Transverse colon (tissue), 4 donors: ENCODE measurements around the gene ARRB1. TPM values are rescaled to one million over a fixed set of nuclear protein-coding genes. Genes with fewer than 3 reads are reported as not detected.

Experiments used
- DNase-seq: peaks from one replicate; pipeline ENCODE4 v3.0.0-alpha.2; 2019
- H3K27ac ChIP-seq, 4 donors: fragments of 200-600 bp; sonication (generic); 2 replicates each; pipeline ENCODE4 v1.5.1; 2016 to 2018; ENCODE audit warnings: inconsistent platforms in 4 of 4
- H3K27me3 ChIP-seq: fragments of 200-600 bp; sonication (generic); 2 replicates; pipeline ENCODE4 v1.5.1; 2017; ENCODE audit warnings: inconsistent platforms
- H3K36me3 ChIP-seq, 4 donors: fragments of 200-600 bp; sonication (generic); 2 replicates each; pipeline ENCODE4 v1.5.1; 2017 to 2019; ENCODE audit warnings: inconsistent platforms in 4 of 4
- H3K4me1 ChIP-seq, 4 donors: fragments of 200-600 bp; sonication (generic); 2 replicates each; pipeline ENCODE4 v1.5.1; 2017 to 2020; ENCODE audit warnings: inconsistent platforms in 4 of 4
- H3K4me3 ChIP-seq, 4 donors: fragments of 200-600 bp; sonication (generic); 1 replicate in 1 of 4; 2 replicates in 3 of 4; pipeline versions ENCODE4 v1.5.1 to v1.6.1; 2017 to 2019; ENCODE audit warnings: inconsistent platforms in 4 of 4
- H3K9me3 ChIP-seq, 2 donors: fragments of 200-600 bp; sonication (generic); 2 replicates each; pipeline ENCODE4 v1.5.1; 2017 to 2019; ENCODE audit warnings: inconsistent platforms in 2 of 2
- CTCF ChIP-seq, 5 experiments: fragments of 200-600 bp in 3 of 5; fragments of 450-650 bp in 2 of 5; sonication (generic) in 3 of 5; IDR thresholded peaks; 1 replicate in 2 of 5; 2 replicates in 3 of 5; pipeline ENCODE4 v1.5.1; 2016 to 2017; ENCODE audit warnings: antibody characterized with exemption in 5 of 5, inconsistent platforms in 3 of 5, mild to moderate bottlenecking in 2 of 5, moderate library complexity in 1 of 5
- EP300 ChIP-seq: sonication (generic); formaldehyde crosslinking; IDR thresholded peaks from one replicate; pipeline ENCODE4 v1.6.1; 2017; ENCODE audit warnings: antibody characterized with exemption, low read depth
- POLR2A ChIP-seq: fragments of 450-650 bp; IDR thresholded peaks from one replicate; pipeline ENCODE4 v1.6.1; 2016; ENCODE audit warnings: antibody characterized with exemption, mild to moderate bottlenecking, moderate library complexity
- POLR2AphosphoS5 ChIP-seq, 3 donors: sonication (generic); formaldehyde crosslinking; IDR thresholded peaks; one replicate each; pipeline ENCODE4 v1.6.1; 2016; ENCODE audit warnings: antibody characterized with exemption in 3 of 3
- WGBS, 2 donors: methylation state at CpG; one replicate each; pipeline ENCODE4 v1.1.5; 2018; ENCODE audit warnings: low coverage in 1 of 2; 5-methylcytosine and 5-hydroxymethylcytosine counted together
- in situ Hi-C, 4 donors: fragments of 200-750 bp; cut with MboI; loops; one replicate each; pipeline versions ENCODE4 v1.15.0 to v1.15.1; 2017; ENCODE audit warnings: low sequenced_read_pairs in 3 of 4, low pct_ligation_motif_present in 1 of 4, low pct_unique_long_range_greater_than_20kb in 1 of 4
- intact Hi-C: fragments of 100-400 bp; cut with DNase I; formaldehyde crosslinking; loops from one replicate; pipeline ENCODE4 v1.15.1; 2023; ENCODE audit warnings: low total_unique reads
- total RNA-seq, 4 donors: library from RNA; depleted of rRNA; stranded (reverse); fragments of >200 nt; gene quantifications; one replicate each; pipeline ENCODE4 v1.1.0, GENCODE V29; 2016

Gene ARRB1
- total RNA-seq, 4 donors from 2014 or later: 55.7 to 88.2 (median 78.0) TPM

- Histone ChIP-seq H3K4me1 (peaks cover 0 to 16% (median 11%) of the 10 kb centered on the region in 4 donors), H3K9me3 (no peaks in the 10 kb centered on the region), H3K36me3 (no peaks in the 10 kb centered on the region), H3K4me3 (no peak overlapping the region), H3K27ac (no peak overlapping the region), H3K27me3 (peaks cover 48% of the 10 kb centered on the region)
- TF ChIP-seq POLR2A (no peak), POLR2AphosphoS5 (IDR thresholded peaks at IDR 0.05) (no peak), CTCF (IDR thresholded peaks at IDR 0.05) (no peak), EP300 (no peak)
- intact Hi-C loops (no loop called here), in situ Hi-C loops (loop anchor here in 3 of 4 donors (25.0 kb wide), 2 partner anchors 227 to 302 kb away; partner anchors contain the start of genes SPCS2 (in 3 of the 3) and XRRA1 (in 3 of the 3))
- 73 to 77% methylated on average over 5 to 9 of the region's 9 CpGs for WGBS, 2 donors
- no peak for DNase-seq
Observed at GRCh38 chr11:75238595-75239440, 112.6 kb downstream of the ARRB1 start.

- H3K36me3 ChIP-seq: no peaks in the 10 kb centered on the region
- intact Hi-C loops (no loop called here), in situ Hi-C loops (loop anchor here in 3 of 4 donors (25.0 kb wide), 2 partner anchors 225 to 300 kb away; partner anchors contain the start of genes SPCS2 (in 3 of the 3) and XRRA1 (in 3 of the 3))
- H3K4me1 ChIP-seq: peaks cover 0 to 13% (median 10%) of the 10 kb centered on the region in 4 donors
- no peak overlapping the region for H3K4me3 ChIP-seq
- TF ChIP-seq EP300 (no peak), CTCF (IDR thresholded peaks at IDR 0.05) (no peak), POLR2A (no peak), POLR2AphosphoS5 (IDR thresholded peaks at IDR 0.05) (no peak)
- DNase-seq: no peak
- no peaks in the 10 kb centered on the region for H3K9me3 ChIP-seq
- 72 to 80% methylated on average over 1 to 8 of the region's 8 CpGs for WGBS, 2 donors
- H3K27me3 ChIP-seq: peaks cover 31% of the 10 kb centered on the region
- H3K27ac ChIP-seq: no peak overlapping the region
Observed at GRCh38 chr11:75237050-75237449, 114.4 kb downstream of the ARRB1 start.

GRCh38 chr11:75236062-75236461 is 115.4 kb downstream of the ARRB1 start:
- TF ChIP-seq EP300: no peak
- TF ChIP-seq CTCF (IDR thresholded peaks at IDR 0.05): no peak
- no peak for TF ChIP-seq POLR2AphosphoS5 (IDR thresholded peaks at IDR 0.05)
- no peak for TF ChIP-seq POLR2A

DNA sequence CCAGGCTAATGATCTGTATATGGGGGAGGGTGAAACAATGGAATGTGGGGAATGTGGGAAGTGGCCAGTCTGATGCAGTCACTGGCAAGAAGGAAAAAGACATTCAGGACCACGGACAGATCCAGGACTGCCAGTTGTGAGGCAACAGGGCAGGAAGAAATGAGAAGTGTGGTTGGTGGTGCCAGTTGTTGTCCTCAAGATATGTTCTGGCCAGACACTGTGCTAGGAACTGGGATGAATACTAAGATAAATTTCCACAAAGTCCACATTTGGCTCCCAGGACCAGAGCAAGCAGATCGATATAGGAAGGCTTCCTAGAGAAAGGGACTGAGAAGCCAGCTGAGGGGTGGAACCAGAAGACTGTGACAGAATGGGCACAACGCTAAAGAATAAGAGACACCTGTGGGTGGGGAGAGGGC is 117.7 kb downstream of the ARRB1 start:
- H3K4me1 ChIP-seq: no peaks in the 10 kb centered on the region
- DNase-seq: no peak
- peaks cover 3% of the 10 kb centered on the region for H3K27me3 ChIP-seq
- H3K27ac ChIP-seq: no peak overlapping the region
- intact Hi-C loops: no loop called here
- WGBS, 2 donors: 56 to 64% methylated on average over 3 of the region's 3 CpGs
- in situ Hi-C loops: loop anchor here in 3 of 4 donors (25.0 kb wide), 2 partner anchors 221 to 296 kb away; partner anchors contain the start of genes SPCS2 (in 3 of the 3) and XRRA1 (in 3 of the 3)
- no peak for TF ChIP-seq EP300
- TF ChIP-seq POLR2AphosphoS5 (IDR thresholded peaks at IDR 0.05): no peak
- no peak for TF ChIP-seq CTCF (IDR thresholded peaks at IDR 0.05)
- TF ChIP-seq POLR2A: no peak
- H3K36me3 ChIP-seq: no peaks in the 10 kb centered on the region
- H3K4me3 ChIP-seq: no peak overlapping the region
- no peaks in the 10 kb centered on the region for H3K9me3 ChIP-seq

More at GRCh38 chr11:75236062-75236461, 115.4 kb downstream of the ARRB1 start:
- 56 to 78% methylated on average over 4 to 8 of the region's 8 CpGs for WGBS, 2 donors
- H3K4me1 ChIP-seq: peaks cover 0 to 11% (median 8%) of the 10 kb centered on the region in 4 donors
- H3K27me3 ChIP-seq: peaks cover 26% of the 10 kb centered on the region
- in situ Hi-C loops: loop anchor here in 3 of 4 donors (25.0 kb wide), 2 partner anchors 224 to 299 kb away; partner anchors contain the start of genes SPCS2 (in 3 of the 3) and XRRA1 (in 3 of the 3)
- intact Hi-C loops: no loop called here
- no peaks in the 10 kb centered on the region for H3K9me3 ChIP-seq
- no peak overlapping the region for H3K4me3 ChIP-seq
- no peak overlapping the region for H3K27ac ChIP-seq
- H3K36me3 ChIP-seq: no peaks in the 10 kb centered on the region
- no peak for DNase-seq
